ENCODE data around the gene ZRSR2. TPM values are rescaled to one million over a fixed set of nuclear protein-coding genes. Genes with fewer than 3 reads are reported as not detected.

ZRSR2 gene
- total and polyA plus RNA-seq, 2 experiments from 2014 or later, result 5.2 to 45.1 TPM

DNA sequence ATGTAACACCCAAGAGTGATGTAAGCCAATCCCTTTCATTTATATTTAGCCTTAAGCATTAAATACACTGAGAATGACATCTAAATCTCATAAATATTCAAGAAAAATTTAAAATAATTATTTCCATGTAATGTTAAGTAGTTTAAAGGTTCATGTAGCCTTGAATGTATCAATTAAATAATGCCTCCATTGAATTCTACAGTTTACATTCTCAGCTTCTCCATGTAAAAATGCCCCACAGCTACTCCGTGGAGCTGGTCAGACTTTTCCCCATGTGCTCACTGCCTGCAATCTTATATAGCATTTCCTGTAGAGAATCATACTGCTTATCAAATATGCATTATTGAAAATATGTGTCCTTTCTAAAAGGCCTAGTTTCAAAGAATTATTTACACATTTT, 38.9 kb downstream of the ZRSR2 start:
- no peak overlapping the region; the same call in 1 of the 2 replicates for H3K27ac Mint-ChIP-seq
- no peak for ATAC-seq
- H4K20me1 ChIP-seq (replicated peaks; ENCODE audit: insufficient read depth), result 0 out of 2 replicates have a peak, but pooled peaks cover 6% of the 10 kb centered on the region

More for the DNA sequence above, 38.9 kb downstream of the ZRSR2 start:
- peaks cover 27% of the 10 kb centered on the region for H3K4me1 Mint-ChIP-seq
- Histone ChIP-seq H3K4me3 (no peak overlapping the region), H3K4me2 (no peak overlapping the region), H3F3A (replicated peaks; ENCODE audit: low read depth) (no peaks in the 10 kb centered on the region), H3K4me1 (ENCODE audit: insufficient read depth) (peaks cover 14% of the 10 kb centered on the region; the same call in 1 of the 2 replicates), H3K36me3 (ENCODE audit: insufficient read depth) (no peaks in the 10 kb centered on the region), H3K27ac (ENCODE audit: low read depth) (0 out of 2 replicates have a peak overlapping the region, but pooled peaks have one; percentile 63), H3K27me3 (ENCODE audit: insufficient read depth) (no peaks in the 10 kb centered on the region), H3K79me2 (replicated peaks; ENCODE audit: insufficient read depth) (peaks cover 19% of the 10 kb centered on the region), H3K9me2 (ENCODE audit: insufficient read depth) (no peaks in the 10 kb centered on the region), H2AFZ (no peak overlapping the region)
- TF ChIP-seq ZNF114 (CRISPR knock-in tag; IDR thresholded peaks at IDR 0.05) (no peak), EZH2 (IDR thresholded peaks at IDR 0.05; ENCODE audit: low read depth, unreplicated experiment) (no peak), JUNB (IDR thresholded peaks at IDR 0.05; ENCODE audit: unreplicated experiment) (no peak), ZNF331 (CRISPR knock-in tag; IDR thresholded peaks at IDR 0.05; ENCODE audit: low read depth) (no peak), POLR2AphosphoS5 (IDR thresholded peaks at IDR 0.05; ENCODE audit: low read depth) (no peak), ETS1 (IDR thresholded peaks at IDR 0.05) (no peak), ZNF462 (CRISPR knock-in tag; IDR thresholded peaks at IDR 0.05) (no peak), EZH2phosphoT487 (IDR thresholded peaks at IDR 0.05; ENCODE audit: unreplicated experiment) (no peak), NANOG (IDR thresholded peaks at IDR 0.05; ENCODE audit: borderline replicate concordance) (no peak), CREB1 (CRISPR knock-in tag; IDR thresholded peaks at IDR 0.05; ENCODE audit: low read depth) (no peak), REST (IDR thresholded peaks at IDR 0.05; ENCODE audit: unreplicated experiment) (no peak), CTCF (conservative IDR thresholded peaks at IDR 0.05; ENCODE audit: low read depth in 2 of 2) (no peak), STAT1 (IDR thresholded peaks at IDR 0.05; ENCODE audit: unreplicated experiment) (no peak)
- peaks cover 17% of the 10 kb centered on the region; the same call in 2 of the 3 replicates for H3K36me3 Mint-ChIP-seq (ENCODE audit: low read depth)
- no peak overlapping the region for H3K4me3 Mint-ChIP-seq
- peaks cover 2% of the 10 kb centered on the region for H3K27me3 Mint-ChIP-seq (ENCODE audit: insufficient read depth, low read depth, poor library complexity)
- H3K9me3 Mint-ChIP-seq, result no peaks in the 10 kb centered on the region
- no peak for DNase-seq (ENCODE audit: low spot score)
